ENCODE results near the gene RGSL1.

Gene RGSL1

DNA sequence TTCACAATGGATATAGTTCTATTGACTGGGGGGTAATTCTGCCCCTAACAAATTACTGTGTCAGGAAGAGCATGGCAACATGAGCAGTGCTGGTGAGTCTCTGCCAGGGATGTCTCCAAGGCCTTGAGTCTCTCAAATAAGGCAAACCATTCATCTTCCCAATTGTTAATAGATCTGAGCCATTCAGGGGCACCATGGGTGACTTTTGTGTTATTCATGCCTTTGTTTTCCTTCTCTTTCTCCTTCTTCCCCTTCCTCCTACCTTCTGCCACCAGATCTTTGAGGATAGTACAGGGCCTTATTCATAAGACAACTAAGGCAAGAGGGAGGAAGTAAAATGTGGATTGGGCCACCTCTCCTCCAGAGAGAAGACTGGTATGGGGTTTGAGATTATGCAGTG lies at the start of gene RGSL1:
RGSL1 (plus strand) TSS at position 60 of the 400 bp plus-strand sequence; CDS start at position 80, 20 bp downstream.
- DNase-seq = no peak

DNA sequence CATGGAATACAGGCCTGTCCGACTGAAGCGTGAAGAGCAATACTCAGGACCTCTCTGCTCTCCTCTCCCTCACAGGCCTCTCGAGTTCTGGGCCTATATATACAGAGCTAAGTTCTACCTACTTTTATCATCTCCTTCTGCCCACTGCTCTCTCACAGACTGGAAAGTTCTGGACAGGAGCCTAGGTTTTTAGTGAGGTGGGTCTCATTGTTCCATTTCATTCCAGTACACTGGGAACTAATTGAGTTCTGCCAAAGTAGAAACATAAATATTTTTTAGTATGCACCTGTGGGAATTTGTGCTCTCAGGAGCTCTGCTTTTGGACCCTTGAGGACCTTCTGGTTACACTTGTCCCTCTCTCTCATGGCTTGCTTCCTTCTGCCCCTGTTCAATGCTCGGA lies 49.4 kb upstream of the RGSL1 start, which contains the start of gene TEDDM1:
TEDDM1 (minus strand) TSS at position 101 of the 400 bp plus-strand sequence. CDS start 182 bp downstream, outside the sequence.
- no peak for DNase-seq

DNA sequence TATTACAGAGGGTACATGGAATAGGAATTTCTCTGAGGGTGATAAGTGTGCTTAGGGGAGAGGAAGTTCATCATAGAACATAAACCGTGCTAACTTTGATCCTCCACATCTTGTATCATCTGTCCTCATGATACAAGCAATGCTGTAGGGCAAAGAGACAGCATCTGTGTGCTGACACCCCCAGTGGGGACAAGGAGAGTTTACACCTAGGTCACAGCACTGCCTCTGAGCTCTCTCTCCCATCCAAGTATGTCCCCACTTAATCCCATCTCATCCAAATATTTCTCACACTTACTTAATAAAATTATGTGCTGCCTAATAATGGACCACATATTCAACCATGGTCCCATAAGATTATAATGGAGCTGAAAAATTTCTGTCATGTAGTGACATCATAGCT lies 45.2 kb upstream of the RGSL1 start:
- DNase-seq = no peak

DNA sequence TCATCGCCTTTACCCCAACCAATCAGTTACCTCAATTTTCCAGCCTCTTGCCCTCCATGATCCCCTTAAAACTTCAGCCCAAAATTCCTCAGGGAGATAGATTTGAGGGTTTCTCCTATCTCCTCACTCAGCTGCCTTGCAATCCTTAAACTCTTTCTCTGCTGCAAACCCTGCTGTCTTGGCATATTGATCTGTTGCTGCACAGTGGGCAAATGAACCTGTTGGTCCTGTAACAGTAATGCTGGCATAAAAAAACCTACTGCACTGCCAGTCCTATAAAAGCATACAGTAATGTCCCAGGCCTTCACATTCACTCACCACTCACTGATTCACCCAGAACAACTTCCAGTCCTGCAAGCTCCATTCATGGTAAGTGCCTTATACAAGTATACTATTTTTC lies 44.4 kb upstream of the RGSL1 start:
- no peak for DNase-seq

DNA sequence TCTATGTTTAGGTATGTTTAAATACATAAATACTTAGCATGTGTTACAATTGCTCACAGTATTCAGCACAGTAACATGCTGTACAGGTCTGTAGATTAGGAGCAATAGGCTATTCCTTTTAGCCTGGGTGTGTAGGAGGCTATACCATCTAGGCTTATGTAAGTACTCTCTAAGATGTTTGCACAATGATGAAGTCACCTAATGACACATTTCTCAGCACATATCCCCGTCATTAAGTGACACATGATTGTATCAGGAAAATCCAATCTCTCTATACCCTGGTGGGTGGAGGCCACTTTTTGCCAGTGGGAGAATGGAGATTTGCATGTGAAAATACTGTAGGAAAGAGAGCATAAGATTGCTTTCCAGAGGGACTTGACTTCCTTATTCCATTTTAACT lies 43.9 kb upstream of the RGSL1 start:
- DNase-seq = no peak

DNA sequence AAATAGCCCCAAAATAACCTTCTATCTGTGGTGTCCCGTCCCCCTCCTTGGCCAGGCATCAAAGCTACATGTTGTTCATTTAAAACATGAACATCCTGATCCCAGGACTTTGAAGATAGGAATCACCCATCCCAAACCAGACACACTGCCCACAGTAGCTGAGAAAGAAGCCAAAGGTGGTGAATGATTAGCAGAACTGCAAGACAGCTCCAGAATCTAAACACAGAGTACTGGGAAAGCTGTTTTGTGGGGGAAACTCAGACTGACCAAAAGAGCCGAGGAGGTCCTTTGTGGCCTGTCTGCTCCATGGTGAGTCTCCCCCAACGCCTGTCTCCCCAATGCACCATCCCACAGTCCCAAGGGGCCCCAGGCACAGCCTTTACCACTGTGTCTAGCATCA lies 42.2 kb upstream of the RGSL1 start:
- DNase-seq = no peak

DNA sequence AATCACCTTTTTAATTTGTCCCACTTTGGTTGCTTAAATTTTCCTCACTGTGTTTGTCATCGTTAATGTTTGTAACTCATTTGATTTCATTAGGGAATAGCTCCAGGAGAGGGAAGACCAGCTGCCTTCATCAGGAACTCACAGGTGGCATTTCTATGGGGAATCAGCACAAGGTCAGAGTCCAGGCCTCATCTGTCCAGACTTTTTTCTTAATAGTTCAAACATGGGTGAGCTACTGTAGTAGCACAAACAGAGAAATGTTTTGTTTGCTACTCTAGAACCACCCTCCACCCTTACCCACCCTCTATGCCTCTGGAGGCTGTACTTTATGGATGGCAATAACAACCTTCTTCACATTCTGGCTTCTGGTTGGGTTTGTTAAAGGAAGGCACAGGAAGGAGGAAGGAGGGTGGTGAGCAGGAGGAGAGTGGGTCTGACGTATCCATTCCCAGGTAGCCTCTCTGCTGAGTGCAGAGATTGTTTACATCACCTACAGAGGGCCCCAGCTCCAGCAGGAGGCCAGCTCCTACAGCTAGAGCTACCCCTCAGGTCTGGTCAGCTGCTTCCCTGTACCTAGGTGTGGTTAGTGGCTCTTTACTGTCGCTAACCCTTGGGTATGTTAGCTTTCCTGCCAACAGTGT lies 41.4 kb upstream of the RGSL1 start:
- DNase-seq = no peak

DNA sequence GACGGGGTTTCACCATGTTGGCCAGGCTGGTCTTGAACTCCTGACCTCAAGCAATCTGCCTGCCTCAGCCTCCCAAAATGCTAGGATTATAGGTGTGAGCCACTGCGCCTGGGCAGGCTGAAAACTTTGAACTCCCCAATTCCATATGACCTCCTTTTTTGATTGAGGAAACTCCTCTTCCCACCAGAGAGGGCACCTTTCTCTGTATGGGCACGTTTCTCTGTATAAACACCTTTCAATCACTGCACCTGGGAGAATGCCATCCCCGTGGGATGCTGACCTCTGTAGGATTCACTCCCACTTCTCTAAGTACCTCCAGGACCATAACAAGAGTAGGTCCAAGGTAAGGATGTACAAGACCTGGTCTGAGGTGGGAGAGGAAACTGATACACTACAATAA lies 39.8 kb upstream of the RGSL1 start:
- no peak for DNase-seq

DNA sequence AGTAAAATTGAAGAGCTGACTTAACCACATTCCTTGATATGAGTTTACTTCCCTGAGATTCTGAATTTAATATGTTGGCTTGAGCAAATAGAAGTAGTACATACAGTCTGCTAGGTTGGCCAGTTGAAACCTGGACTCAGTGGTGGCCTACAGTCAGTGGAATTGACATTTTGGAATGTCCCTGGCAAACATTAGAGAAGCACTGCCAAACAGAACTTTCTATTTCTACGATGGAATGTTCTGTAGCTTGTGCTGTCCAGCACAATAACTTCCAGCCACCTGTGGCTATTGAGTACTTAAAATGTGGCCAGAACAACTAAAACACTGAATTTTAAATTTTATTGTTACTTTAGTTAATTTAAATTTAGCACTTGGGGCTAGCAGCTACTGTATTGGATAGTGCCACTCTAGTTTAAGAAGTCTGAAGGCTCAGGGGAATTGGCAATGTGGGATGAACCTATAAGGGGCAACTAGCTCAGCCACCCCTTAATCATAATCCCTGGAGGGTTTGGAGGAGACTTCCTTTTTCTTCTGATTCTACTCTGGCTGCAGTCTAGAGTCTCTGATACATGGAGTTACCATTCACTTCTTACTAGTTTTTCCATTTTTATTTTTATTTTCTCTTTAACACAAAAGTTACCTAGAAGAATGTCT lies 39.2 kb upstream of the RGSL1 start:
- no peak for DNase-seq

DNA sequence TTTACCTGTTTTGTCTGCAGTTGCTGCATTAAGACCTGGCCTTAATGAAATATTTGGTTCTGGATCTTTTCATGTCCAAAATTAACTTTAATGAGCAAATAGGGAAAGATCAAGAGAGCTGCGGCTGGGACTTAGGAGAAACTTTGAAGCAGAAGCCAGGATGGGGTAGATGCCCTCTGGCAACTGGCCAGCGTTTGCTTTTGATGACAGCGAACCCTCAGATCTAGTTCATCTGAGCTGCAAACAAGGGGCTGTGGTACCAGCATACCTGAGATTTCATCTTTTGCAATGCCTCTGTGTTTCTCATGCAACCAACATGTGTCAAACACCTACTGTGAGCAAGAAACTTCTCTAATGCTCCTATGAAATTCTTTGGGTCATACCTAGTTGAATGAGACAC lies 36.5 kb upstream of the RGSL1 start:
- DNase-seq = no peak

DNA sequence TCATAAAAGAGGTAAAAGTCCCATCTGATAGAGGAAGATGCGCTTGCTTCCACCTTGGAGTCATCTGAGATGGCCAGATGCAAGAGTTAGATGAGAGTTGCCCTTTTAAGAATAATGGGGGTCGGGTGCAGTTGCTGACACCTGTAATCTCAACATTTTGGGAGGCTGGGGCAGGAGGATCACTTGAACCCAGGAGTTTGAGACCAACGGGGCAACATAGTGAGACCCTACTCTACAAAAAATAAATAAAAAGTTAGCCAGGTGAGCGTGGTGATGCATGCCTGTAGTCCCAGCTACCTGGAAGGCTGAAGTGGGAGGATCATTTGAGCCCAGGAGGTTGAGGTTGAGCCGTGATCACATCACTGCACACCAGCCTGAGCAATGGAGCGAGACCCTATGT lies 36.0 kb upstream of the RGSL1 start:
- no peak for DNase-seq

DNA sequence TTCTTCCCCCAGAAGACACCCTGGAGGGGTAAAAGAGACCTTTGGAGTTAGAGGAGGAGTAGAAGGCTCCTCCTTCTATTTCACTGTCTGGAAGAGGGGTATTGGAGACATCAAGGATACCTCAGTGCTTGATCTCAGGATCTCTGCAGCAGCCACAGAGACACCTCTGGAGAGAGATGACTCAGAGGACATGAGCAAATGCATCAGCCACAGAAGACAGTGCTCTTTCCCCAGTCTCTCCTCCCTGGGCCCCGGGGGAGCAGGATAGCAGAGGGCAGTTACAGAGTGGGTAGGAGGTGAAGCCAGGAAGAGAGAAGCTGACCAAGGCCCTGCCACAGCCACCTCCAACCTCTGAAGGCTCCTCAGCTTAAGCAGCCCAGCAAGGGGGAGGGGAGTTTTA lies 34.2 kb upstream of the RGSL1 start:
- no peak for DNase-seq

DNA sequence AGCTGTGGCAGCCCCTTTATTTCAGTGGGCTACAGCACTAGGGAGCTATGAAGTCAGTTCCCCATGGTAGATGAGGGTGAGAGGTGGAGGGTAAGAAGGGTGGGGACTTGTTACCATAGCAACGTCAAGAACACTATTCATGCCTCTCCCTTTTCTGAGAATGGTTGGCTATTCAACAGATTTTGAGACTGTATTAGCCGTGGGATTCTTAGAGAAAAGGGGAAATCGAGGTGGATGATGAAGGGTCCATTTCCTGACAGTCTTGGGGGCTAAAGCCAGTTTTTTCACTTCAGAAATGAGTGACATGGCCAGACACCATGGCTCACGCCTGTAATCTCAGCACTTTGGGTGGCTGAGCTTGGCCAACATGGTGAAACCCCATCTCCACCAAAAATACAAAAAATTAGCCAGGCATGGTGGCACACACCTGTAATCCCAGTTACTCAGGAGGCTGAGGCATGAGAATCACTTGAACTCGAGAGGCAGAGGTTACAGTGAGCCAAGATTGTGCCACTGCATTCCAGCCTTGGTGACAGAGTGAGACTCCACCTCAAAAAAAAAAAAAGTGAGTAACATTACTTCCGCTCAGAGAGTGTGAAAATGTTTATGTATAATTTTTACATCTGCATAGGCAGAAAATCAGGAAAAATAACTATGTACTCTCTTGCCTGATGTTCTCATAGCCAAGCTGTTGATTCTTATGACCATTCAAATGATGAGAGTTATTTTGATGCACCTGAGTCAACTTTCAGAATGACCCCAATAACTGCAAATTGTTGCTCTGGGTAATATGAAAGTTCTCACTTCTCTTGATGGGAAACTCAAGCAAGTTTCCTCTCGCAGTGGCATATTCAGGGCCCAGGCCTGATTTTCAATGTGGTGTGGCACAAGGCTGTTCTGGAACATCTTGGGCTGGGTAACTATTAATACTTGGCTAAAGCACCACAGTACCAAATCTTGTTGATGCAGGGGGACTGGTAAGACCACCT lies 23.2 kb upstream of the RGSL1 start:
- no peak for DNase-seq

DNA sequence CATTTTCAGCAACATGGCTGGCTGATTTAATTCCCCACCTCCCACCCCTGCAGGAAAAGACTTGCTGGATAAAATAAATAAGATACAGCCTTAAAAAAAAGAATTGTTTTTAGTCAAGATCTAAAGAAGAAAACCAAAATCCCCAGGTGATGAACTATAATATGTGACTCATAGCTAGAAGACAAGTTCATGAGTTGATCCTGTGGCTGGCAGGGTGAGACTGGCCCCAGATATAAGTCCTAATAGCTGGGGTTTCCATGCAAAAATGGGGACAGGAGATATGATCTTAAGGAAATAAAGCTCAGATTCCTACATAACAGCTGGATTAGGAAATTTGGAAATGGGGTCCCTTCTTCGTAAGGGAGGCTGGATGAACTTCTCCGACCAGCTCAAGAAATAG lies 21.9 kb upstream of the RGSL1 start:
- no peak for DNase-seq

DNA sequence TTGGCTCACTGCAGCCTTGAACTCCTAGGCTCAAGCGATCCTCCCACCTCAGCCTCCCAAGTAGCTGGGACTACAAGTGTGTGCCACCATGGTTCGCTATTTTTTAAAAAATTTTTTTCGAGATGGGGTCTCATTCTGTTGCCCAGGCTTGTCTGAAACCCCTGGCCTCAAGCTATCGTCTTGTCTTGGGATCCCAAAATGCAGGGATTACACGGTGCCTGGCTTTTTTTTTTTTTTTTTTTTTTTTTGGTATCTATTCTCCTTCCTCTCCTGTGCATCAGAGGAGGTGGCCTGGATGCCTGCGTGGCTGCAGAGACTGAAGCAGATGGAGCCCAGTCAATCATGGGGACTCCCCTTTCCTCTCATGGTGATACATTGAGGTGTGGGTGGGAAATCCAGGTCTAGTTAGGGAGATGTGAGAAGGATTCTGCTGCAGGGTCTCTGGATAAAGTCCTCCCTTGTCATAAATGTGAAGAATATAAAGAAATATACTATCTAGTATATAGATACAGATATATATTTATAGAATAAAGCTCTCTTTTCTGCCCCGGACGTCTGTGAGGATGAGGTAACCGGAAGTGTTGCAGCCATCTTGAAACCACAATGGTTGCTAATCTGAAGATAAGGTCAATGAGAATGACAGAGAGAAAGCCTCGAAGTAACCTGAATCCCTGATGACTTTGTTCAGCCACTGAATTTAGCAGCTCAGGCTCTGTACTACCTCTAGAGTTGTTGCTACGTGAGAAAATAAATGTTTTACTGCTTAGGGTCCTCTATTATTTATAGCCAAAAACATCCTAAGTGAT lies 19.5 kb upstream of the RGSL1 start:
- DNase-seq = no peak

DNA sequence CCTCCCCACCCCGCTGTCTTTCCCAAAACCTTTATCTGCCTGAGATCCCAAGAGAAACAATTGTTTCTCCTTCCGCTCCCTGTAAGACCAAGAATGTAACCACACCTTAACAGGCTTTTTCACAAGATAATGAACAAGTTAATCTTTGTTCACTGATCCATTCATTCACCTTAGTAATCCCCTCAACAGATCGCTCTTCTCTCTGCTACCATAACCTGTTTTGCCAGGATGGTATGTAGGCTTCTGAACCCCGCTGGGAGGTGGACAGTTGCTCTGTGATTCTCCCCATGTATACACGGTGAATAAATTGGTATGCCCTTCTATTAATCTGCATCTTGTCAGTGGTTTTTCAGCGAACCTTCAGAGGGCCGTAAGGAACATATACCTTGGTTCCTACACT lies 18.7 kb upstream of the RGSL1 start:
- no peak for DNase-seq

DNA sequence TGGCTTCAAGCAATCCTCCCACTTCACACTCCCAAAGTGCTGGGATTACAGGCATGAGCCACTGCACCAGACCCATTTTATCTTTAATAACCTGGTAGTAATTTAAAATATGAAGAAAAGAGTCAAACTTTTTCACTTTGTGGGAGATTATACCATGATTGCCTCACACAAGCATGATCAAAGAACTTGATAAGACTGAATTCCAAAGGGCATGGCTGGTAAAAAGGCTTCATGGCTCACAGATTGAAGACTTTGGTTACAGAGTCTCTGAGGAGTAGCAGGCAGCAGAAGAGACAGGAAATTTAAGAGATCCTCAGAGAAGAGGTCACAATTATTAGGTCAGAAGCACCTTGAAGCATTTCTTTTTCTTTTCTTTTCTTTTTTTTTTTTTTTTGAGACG lies 16.4 kb upstream of the RGSL1 start:
- no peak for DNase-seq

DNA sequence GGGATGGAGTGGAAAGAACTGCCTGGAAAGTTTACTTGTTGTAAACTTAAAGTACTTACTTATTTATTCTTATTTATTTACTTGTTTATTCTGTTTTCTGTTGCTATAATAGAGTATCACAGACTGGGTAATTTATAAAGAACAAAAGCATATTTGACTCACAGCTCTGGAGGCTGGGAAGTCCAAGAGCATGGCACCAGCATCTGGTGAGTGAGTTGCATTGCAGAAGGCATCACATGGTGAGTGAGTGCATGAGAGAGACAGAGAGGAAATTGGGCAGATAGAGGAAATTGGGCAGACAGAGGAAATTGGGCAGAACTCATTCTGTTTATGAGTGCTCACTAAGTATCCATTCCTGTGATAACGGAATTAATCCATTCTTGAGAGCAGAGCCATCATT lies 11.6 kb upstream of the RGSL1 start:
- DNase-seq = no peak

DNA sequence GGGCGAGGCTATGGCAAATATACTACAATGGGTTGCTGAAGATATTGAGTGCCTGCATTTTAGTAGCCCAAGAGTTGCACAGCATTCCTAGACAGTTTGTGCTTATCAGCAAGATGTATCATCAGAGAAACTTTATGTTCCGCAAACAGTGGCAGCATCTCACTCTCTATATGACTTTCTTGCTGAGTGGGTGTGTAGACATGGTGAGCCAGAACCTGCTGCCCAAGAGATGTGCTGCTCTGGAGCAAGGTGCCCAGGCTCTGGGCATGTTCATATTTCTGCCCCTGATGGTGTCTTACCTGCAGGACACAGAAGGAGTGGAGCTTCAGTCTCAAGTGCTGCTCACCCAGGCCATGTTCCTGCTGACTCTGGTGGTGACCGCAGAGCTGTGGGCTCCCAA lies 8.2 kb upstream of the RGSL1 start:
- no peak for DNase-seq

DNA sequence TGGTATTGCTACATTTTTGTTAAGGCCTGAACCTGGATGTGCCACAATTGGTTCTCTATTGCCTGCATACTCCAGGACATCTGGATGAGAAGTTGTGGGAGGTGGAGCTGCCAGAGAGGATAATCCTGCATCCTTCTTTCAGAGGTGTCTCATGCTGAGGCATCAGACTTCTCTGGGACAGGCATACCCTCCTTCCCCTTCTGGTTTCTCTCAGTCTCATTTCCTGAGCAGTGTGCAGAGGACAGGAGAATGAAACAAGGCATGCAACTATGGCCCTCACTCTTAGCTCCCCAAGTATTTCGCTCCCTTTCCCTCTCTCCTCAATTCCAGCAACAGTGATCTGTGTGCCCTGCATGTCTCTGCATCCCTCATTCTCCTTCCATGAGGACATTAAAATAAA lies 7.6 kb upstream of the RGSL1 start:
- no peak for DNase-seq

DNA sequence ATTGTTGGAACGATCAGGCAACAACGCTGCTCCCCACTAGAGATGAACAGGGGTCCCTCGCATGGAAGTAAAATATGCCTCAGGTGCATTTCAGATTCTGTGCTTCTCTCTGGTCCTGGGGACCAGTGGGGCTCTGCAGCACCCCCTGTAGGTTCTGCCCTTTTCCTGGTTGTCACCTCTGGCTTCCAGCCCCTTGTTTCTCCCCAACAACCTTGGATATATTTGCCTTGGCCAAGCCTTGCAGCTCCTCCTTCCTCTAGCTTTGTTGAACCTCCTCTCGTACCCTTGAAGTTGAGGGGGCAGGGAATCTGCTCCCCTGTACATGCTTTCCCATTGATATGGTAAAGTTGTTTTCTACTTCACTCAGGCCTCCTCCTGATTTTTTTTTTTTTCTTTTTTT lies 5.4 kb upstream of the RGSL1 start:
- DNase-seq = no peak
